Urinary bladder (tissue), 4 donors: ENCODE results near the gene PIEZO1. TPM values are rescaled to one million over a fixed set of nuclear protein-coding genes. Genes with fewer than 3 reads are reported as not detected.

Source experiments
- DNase-seq: peaks from one replicate; pipeline ENCODE4 v3.0.0-alpha.2; 2015; ENCODE audit errors: extremely low spot score
- H3K27ac ChIP-seq: one replicate; pipeline ENCODE4 v1.5.1; 2013; ENCODE audit warnings: low read depth, mild to moderate bottlenecking, moderate library complexity
- H3K36me3 ChIP-seq: one replicate; pipeline ENCODE4 v1.6.1; 2013; ENCODE audit warnings: mild to moderate bottlenecking, moderate library complexity; ENCODE audit not compliant: insufficient read depth
- H3K4me1 ChIP-seq: one replicate; pipeline ENCODE4 v1.6.1; 2013; ENCODE audit warnings: mild to moderate bottlenecking, moderate library complexity; ENCODE audit not compliant: insufficient read depth
- H3K4me3 ChIP-seq: one replicate; pipeline ENCODE4 v1.5.1; 2013; ENCODE audit warnings: low read depth, low read length
- WGBS: extraction: QIAGEN DNeasy Blood & Tissue Kit; methylation state at CpG from one replicate; pipeline ENCODE4 v1.1.7; 2013; 5-methylcytosine and 5-hydroxymethylcytosine counted together
- polyA plus RNA-seq: library from polyadenylated mRNA; stranded (reverse); fragments of 200-250 nt; gene quantifications from one replicate; pipeline ENCODE4 v1.2.3, GENCODE V29; 2013
- total RNA-seq: library from RNA; depleted of rRNA; stranded (reverse); fragments of >200 nt; gene quantifications from one replicate; pipeline ENCODE4 v1.2.3, GENCODE V29; 2014
- donor health status: healthy with polysubstance abuse.
- donor health status: healthy.

Gene PIEZO1
- total and polyA plus RNA-seq, 2 donors: 62.0 to 205 TPM

DNA sequence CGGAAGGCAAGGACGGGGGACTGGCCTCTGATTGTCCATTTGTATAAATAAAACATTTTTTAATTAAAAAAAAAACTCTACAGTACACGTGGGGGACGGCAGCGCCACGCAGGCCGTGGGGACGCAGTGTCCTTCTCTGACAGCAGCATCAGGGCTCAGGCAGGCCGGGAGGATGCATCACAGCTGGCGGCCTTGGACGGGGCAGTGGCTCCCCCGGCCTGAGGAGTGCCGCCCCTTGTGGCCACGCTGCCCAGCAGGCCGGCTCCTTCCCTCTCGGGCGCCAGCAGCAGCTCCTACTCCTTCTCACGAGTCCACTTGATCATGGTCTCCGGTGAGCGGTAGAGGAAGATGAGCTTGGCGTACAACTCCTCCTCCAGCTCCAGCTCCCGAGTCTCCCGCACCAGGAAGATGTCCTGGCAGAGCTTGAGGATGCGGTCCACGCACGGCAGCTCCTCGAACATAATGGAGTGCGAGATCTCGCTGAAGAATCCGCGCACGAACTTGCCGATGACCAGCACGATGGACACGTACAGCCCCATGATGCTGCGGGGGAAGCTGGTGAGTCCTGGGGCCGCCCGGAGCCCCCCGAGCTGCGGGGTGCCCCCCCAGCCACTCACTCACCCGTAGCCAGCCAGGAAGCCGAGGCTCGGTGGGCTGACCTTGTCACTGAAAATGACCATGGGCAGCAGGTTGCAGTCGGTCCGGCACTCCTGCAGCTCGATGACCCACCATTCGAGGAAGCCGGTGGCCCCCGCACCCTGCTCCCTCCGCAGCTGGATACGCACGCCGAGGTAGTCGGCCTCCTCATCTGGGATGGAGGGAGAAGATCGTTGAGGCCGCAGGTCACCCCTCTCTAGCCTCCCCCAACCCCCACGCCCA, 69.5 kb downstream of the PIEZO1 start:
- Histone ChIP-seq H3K4me3 (no peak overlapping the region), H3K36me3 (peaks cover 10% of the 10 kb centered on the region), H3K27ac (no peak overlapping the region), H3K4me1 (no peaks in the 10 kb centered on the region)
- 88% methylated on average over 57 of the region's 57 CpGs for WGBS
- DNase-seq: no peak

- Histone ChIP-seq H3K4me3 (no peak overlapping the region), H3K36me3 (peaks cover 10% of the 10 kb centered on the region), H3K4me1 (no peaks in the 10 kb centered on the region), H3K27ac (no peak overlapping the region)
- no peak for DNase-seq
- WGBS: 86% methylated on average over 42 of the region's 42 CpGs
These were observed 70.4 kb downstream of the PIEZO1 start for GRCh38 chr16:88714420-88715302.

DNA sequence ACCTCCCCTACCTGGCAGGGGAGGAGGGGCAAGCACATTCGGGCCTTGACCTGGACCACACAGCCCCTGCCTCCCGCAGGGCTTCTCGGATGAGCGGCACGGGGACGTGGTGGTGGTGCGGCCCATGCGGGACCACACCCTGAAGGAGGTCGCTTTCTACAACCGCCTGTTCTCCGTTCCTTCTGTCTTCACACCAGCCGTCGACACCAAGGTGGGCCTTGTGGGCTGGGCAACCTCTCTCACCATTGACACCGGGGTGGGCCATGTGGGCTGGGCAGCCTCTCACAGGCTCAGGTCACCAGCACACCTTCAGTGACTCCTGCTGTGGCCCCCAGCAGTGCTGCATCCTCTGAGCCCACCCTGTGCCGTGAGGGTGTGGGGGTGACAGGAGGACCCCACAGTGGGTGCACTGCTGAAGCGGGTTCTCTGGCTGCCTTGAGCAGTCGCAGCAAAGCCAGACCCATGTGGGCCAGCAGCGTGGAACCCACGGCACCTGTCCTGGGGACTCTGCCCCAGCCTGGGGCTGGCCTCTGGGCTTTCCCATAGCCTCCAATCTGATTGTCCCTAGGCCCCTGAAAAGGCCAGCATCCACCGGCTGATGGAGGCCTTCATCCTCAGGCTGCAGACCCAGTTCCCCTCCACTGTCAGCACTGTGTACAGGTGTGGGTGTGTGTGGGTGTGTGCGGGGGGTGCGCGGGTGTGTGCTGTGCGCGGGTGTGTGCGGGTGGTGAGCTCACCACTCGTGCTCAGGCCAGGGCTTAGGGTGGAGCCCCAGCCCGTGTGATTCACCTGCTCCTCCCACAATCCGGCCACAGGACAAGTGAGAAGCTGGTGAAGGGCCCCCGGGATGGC, 71.2 kb downstream of the PIEZO1 start:
- 84% methylated on average over 30 of the region's 30 CpGs for whole genome bisulfite sequencing
- Histone ChIP-seq H3K4me1 (no peaks in the 10 kb centered on the region), H3K36me3 (peaks cover 10% of the 10 kb centered on the region), H3K27ac (no peak overlapping the region), H3K4me3 (no peak overlapping the region)
- DNase-seq: no peak

- no peak overlapping the region for H3K27ac ChIP-seq
- no peak for DNase-seq
- 80% methylated on average over 15 of the region's 15 CpGs for WGBS
- peaks cover 10% of the 10 kb centered on the region for H3K36me3 ChIP-seq
- no peaks in the 10 kb centered on the region for H3K4me1 ChIP-seq
- H3K4me3 ChIP-seq: no peak overlapping the region
These were observed 72.0 kb downstream of the PIEZO1 start for GRCh38 chr16:88713054-88713453.

GRCh38 chr16:88712362-88712979, 72.5 kb downstream of the PIEZO1 start:
- H3K27ac ChIP-seq: no peak overlapping the region
- 73% methylated on average over 25 of the region's 25 CpGs for WGBS
- no peaks in the 10 kb centered on the region for H3K4me1 ChIP-seq
- no peak for DNase-seq
- peaks cover 10% of the 10 kb centered on the region for H3K36me3 ChIP-seq
- no peak overlapping the region for H3K4me3 ChIP-seq

- no peak for DNase-seq
- Histone ChIP-seq H3K27ac (no peak overlapping the region), H3K4me1 (no peaks in the 10 kb centered on the region), H3K36me3 (peaks cover 7% of the 10 kb centered on the region), H3K4me3 (no peak overlapping the region)
- 74% methylated on average over 18 of the region's 18 CpGs for WGBS
These were observed 73.2 kb downstream of the PIEZO1 start for GRCh38 chr16:88711750-88712340.

DNA sequence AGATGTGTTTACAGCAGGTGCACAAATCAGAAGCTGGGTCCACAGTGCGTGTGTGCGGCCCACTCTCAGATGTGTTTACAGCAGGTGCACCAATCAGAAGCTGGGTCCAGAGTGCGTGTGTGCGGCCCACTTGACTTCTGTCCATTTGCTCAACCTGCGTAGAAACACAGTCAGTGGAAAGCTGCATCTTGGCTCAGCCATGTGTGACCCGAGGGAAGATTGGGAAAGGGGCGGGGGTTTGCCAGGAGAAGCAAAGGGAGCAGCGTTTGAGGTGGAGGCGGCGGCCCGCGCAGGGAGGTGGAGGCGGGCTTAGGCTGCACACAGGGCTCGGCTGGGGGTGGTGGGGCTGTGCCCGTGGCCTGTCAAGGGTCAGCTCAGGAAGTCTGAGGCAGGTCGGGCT, 74.5 kb downstream of the PIEZO1 start:
- H3K4me3 ChIP-seq: no peak overlapping the region
- H3K36me3 ChIP-seq: peaks cover 4% of the 10 kb centered on the region
- H3K27ac ChIP-seq: no peak overlapping the region
- WGBS: 72% methylated on average over 16 of the region's 16 CpGs
- no peaks in the 10 kb centered on the region for H3K4me1 ChIP-seq
- DNase-seq: no peak

DNA sequence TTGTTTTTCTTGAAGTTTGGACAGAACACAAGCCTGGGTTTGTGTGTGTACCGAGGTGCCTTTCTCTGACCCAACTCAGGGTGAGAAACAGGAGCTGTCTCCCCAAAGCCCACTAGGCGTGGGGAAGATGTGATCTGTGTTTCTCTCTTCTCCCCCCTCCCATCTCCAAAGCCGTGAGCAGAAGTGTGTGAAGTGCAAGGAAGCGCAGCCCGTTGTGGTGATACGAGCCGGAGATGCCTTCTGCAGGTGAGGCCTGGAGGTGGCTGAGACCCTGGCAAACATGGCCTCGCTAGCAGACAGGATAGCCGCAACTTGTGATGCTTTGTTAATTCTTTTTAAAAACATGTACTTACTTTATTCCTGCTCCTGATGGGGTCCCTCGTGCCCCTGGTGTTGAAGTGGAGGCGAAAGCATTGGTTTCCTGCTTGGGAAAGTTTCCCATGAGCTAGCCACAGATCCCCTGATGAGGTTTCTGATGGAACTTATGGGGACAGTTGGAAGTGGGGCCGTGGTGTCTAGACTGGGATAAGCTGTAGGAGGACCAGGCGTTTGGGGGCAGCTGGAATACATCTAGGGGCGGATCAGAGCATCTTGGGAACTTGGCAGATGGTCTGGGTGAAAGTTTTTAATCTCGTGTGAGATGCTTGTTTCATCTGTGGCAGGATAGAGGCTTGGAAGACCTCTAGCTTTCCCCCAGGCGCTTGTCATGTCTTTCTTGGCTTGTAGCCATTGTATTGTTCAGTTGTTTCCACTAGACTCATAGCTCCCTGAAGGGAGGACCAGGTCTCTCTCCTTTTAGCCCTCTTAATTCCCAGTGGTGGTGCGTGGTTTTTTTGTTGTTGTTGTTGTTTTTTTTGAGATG, 77.8 kb downstream of the PIEZO1 start:
- DNase-seq: no peak
- Histone ChIP-seq H3K4me1 (no peaks in the 10 kb centered on the region), H3K36me3 (no peaks in the 10 kb centered on the region), H3K27ac (no peak overlapping the region), H3K4me3 (peak overlapping the region; percentile 92)
- 35% methylated on average over 17 of the region's 17 CpGs for whole genome bisulfite sequencing

GRCh38 chr16:88706229-88706964, 78.6 kb downstream of the PIEZO1 start, which contains the start of the genes CTU2 and RNF166:
Gene CTU2 (plus strand): TSS chr16:88706503. CDS start chr16:88706531, 28 bp downstream.
Gene RNF166 (minus strand): TSS chr16:88706408. CDS start chr16:88706325, 83 bp downstream.
- DNase-seq: peak; percentile 28
- Histone ChIP-seq H3K4me3 (peak within 1 kb of the TSS; percentile 92), H3K27ac (peak within 1 kb of the TSS; percentile 76), H3K36me3 (no peaks in the 10 kb centered on the region), H3K4me1 (no peaks in the 10 kb centered on the region)
- under 1% methylated on average over 86 of the region's 86 CpGs for WGBS

GRCh38 chr16:88705801-88706228, 79.2 kb downstream of the PIEZO1 start:
- WGBS: under 1% methylated on average over 56 of the region's 57 CpGs
- Histone ChIP-seq H3K27ac (peak overlapping the region; percentile 76), H3K36me3 (no peaks in the 10 kb centered on the region), H3K4me3 (peak overlapping the region; percentile 92), H3K4me1 (no peaks in the 10 kb centered on the region)
- DNase-seq: no peak

- whole genome bisulfite sequencing: 34% methylated on average over 9 of the region's 9 CpGs
- Histone ChIP-seq H3K4me3 (peak overlapping the region; percentile 92), H3K27ac (no peak overlapping the region), H3K36me3 (no peaks in the 10 kb centered on the region), H3K4me1 (no peaks in the 10 kb centered on the region)
- no peak for DNase-seq
These were observed 79.8 kb downstream of the PIEZO1 start for GRCh38 chr16:88705076-88705684.
